Tibial nerve (tissue), 4 donors: ENCODE data around the gene HCRT. TPM values are rescaled to one million over a fixed set of nuclear protein-coding genes. Genes with fewer than 3 reads are reported as not detected.

Experiments used
- DNase-seq, 2 donors: peaks; one replicate each; pipeline ENCODE4 v3.0.0-alpha.2; 2019; ENCODE audit warnings: low spot score in 2 of 2
- H3K27ac ChIP-seq, 4 donors: fragments of 200-600 bp; sonication (generic) in 3 of 4; one replicate each; pipeline ENCODE4 v1.5.1; 2017 to 2019; ENCODE audit warnings: mild to moderate bottlenecking in 1 of 4
- H3K27me3 ChIP-seq, 2 donors: fragments of 200-600 bp; sonication (generic) in 1 of 2; one replicate each; pipeline versions ENCODE4 v1.5.1 to v1.6.0; 2017 to 2019
- H3K36me3 ChIP-seq, 3 donors: fragments of 200-600 bp; sonication (generic); one replicate each; pipeline ENCODE4 v1.5.1; 2018 to 2019
- H3K4me1 ChIP-seq, 4 donors: fragments of 200-600 bp; sonication (generic) in 3 of 4; one replicate each; pipeline ENCODE4 v1.5.1; 2017 to 2019
- H3K4me3 ChIP-seq, 4 donors: fragments of 200-600 bp; sonication (generic) in 3 of 4; one replicate each; pipeline ENCODE4 v1.5.1; 2017 to 2019; ENCODE audit warnings: mild to moderate bottlenecking in 1 of 4, moderate library complexity in 1 of 4
- H3K9me3 ChIP-seq, 4 donors: fragments of 200-600 bp; sonication (generic) in 3 of 4; one replicate each; pipeline ENCODE4 v1.5.1; 2017 to 2019
- CTCF ChIP-seq, 5 experiments: fragments of 200-600 bp in 3 of 5; fragments of 450-650 bp in 2 of 5; sonication (generic) in 3 of 5; IDR thresholded peaks; one replicate each; pipeline ENCODE4 v1.5.1; 2016 to 2019; ENCODE audit warnings: antibody characterized with exemption in 5 of 5, mild to moderate bottlenecking in 3 of 5, moderate library complexity in 2 of 5
- EP300 ChIP-seq, 2 donors: sonication (generic); formaldehyde crosslinking; IDR thresholded peaks; one replicate each; pipeline ENCODE4 v1.6.1; 2017; ENCODE audit warnings: antibody characterized with exemption in 2 of 2, mild to moderate bottlenecking in 1 of 2
- POLR2A ChIP-seq, 2 donors: fragments of 450-650 bp; IDR thresholded peaks; one replicate each; pipeline ENCODE4 v1.6.1; 2017; ENCODE audit warnings: antibody characterized with exemption in 2 of 2, mild to moderate bottlenecking in 2 of 2, moderate library complexity in 2 of 2
- WGBS, 2 donors: methylation state at CpG; one replicate each; pipeline ENCODE4 v1.1.5; 2018; 5-methylcytosine and 5-hydroxymethylcytosine counted together
- total RNA-seq, 4 donors: library from RNA; depleted of rRNA; stranded (reverse); fragments of >200 nt; gene quantifications; one replicate each; pipeline ENCODE4 v1.1.0, GENCODE V29; 2016

Gene HCRT
- total RNA-seq, 4 donors from 2014 or later, result not detected

- Histone ChIP-seq H3K4me1 (peaks cover 0 to 18% (median 13%) of the 10 kb centered on the region in 4 donors), H3K9me3 (no peaks in the 10 kb centered on the region), H3K27me3 (peaks cover 0 to 31% of the 10 kb centered on the region in 2 donors), H3K27ac (no peak overlapping the region), H3K36me3 (no peaks in the 10 kb centered on the region), H3K4me3 (no peak overlapping the region)
- no peak for TF ChIP-seq EP300 (IDR thresholded peaks at IDR 0.05)
- no peak for TF ChIP-seq CTCF (IDR thresholded peaks at IDR 0.05)
- no peak for TF ChIP-seq POLR2A (IDR thresholded peaks at IDR 0.05)
- WGBS, 2 donors, result 87 to 96% methylated on average over 2 of the region's 2 CpGs
- no peak for DNase-seq
These were observed 7.6 kb downstream of the HCRT start for GRCh38 chr17:42177684-42178083.

- H3K27me3 ChIP-seq, result no peaks in the 10 kb centered on the region
- no peaks in the 10 kb centered on the region for H3K9me3 ChIP-seq
- H3K4me3 ChIP-seq, result no peak overlapping the region
- H3K36me3 ChIP-seq, result no peaks in the 10 kb centered on the region
- TF ChIP-seq EP300 (IDR thresholded peaks at IDR 0.05) (no peak), POLR2A (IDR thresholded peaks at IDR 0.05) (no peak), CTCF (IDR thresholded peaks at IDR 0.05) (no peak)
- 66 to 75% methylated on average over 10 to 14 of the region's 14 CpGs for WGBS, 2 donors
- DNase-seq, result no peak
- H3K4me1 ChIP-seq, result no peaks in the 10 kb centered on the region
- H3K27ac ChIP-seq, result no peak overlapping the region
These were observed 11.0 kb downstream of the HCRT start for GRCh38 chr17:42174126-42174783.

- Histone ChIP-seq H3K27ac (no peak overlapping the region), H3K4me3 (no peak overlapping the region), H3K4me1 (no peaks in the 10 kb centered on the region), H3K36me3 (no peaks in the 10 kb centered on the region), H3K9me3 (no peaks in the 10 kb centered on the region), H3K27me3 (no peaks in the 10 kb centered on the region)
- 50 to 56% methylated on average over 11 of the region's 11 CpGs for WGBS, 2 donors
- no peak for TF ChIP-seq CTCF (IDR thresholded peaks at IDR 0.05)
- TF ChIP-seq POLR2A (IDR thresholded peaks at IDR 0.05), result no peak
- TF ChIP-seq EP300 (IDR thresholded peaks at IDR 0.05), result no peak
- no peak for DNase-seq
These were observed 13.4 kb downstream of the HCRT start for GRCh38 chr17:42171831-42172230.

GRCh38 chr17:42169351-42169750 is 15.9 kb downstream of the HCRT start:
- no peak for DNase-seq
- Histone ChIP-seq H3K36me3 (no peaks in the 10 kb centered on the region), H3K4me3 (no peak overlapping the region), H3K27me3 (no peaks in the 10 kb centered on the region), H3K9me3 (no peaks in the 10 kb centered on the region), H3K27ac (no peak overlapping the region), H3K4me1 (no peaks in the 10 kb centered on the region)
- WGBS, 2 donors, result 94 to 95% methylated on average over 24 to 29 of the region's 29 CpGs
- TF ChIP-seq EP300 (IDR thresholded peaks at IDR 0.05) (no peak), POLR2A (IDR thresholded peaks at IDR 0.05) (no peak), CTCF (IDR thresholded peaks at IDR 0.05) (no peak)

- no peak overlapping the region for H3K4me3 ChIP-seq
- H3K4me1 ChIP-seq, result no peaks in the 10 kb centered on the region
- H3K9me3 ChIP-seq, result no peaks in the 10 kb centered on the region
- no peaks in the 10 kb centered on the region for H3K27me3 ChIP-seq
- no peak for DNase-seq
- WGBS, 2 donors, result 85 to 88% methylated on average over 8 of the region's 8 CpGs
- H3K36me3 ChIP-seq, result no peaks in the 10 kb centered on the region
- TF ChIP-seq POLR2A (IDR thresholded peaks at IDR 0.05) (no peak), CTCF (IDR thresholded peaks at IDR 0.05) (no peak), EP300 (IDR thresholded peaks at IDR 0.05) (no peak)
- no peak overlapping the region for H3K27ac ChIP-seq
These were observed 17.4 kb downstream of the HCRT start for GRCh38 chr17:42167807-42168206.
